Kidney (tissue), 14 donors: ENCODE data around the gene LDLRAD3. TPM values are rescaled to one million over a fixed set of nuclear protein-coding genes. Genes with fewer than 3 reads are reported as not detected.
A peak's percentile ranks its signal among the peaks of the same experiment; 100 is the strongest.

Experiments used
- DNase-seq, 5 donors: peaks; one replicate each; pipeline ENCODE4 v3.0.0-alpha.2; 2013 to 2020
- FAIRE-seq: peaks from 2 replicates; lab custom pipeline; 2012; peaks lifted over from hg19 to GRCh38; lab: Jason Lieb, UNC
- H3K27ac ChIP-seq, 2 donors: one replicate each; pipeline ENCODE4 v1.7.0; 2013; ENCODE audit warnings: low read depth in 2 of 2, low read length in 2 of 2, inconsistent platforms in 1 of 2
- H3K27me3 ChIP-seq: one replicate; pipeline ENCODE4 v1.7.1; 2013; ENCODE audit warnings: low read length, inconsistent platforms; ENCODE audit not compliant: control insufficient read depth, insufficient read depth
- H3K36me3 ChIP-seq, 3 donors: one replicate each; pipeline versions ENCODE4 v1.7.0 to v1.7.1; 2013; ENCODE audit warnings: low read length in 3 of 3, control low read depth in 1 of 3, inconsistent platforms in 1 of 3; ENCODE audit not compliant: insufficient read depth in 3 of 3, control insufficient read depth in 2 of 3
- H3K4me1 ChIP-seq, 3 donors: one replicate each; pipeline versions ENCODE4 v1.7.0 to v1.7.1; 2013; ENCODE audit warnings: low read length in 3 of 3, inconsistent platforms in 1 of 3, low read depth in 1 of 3; ENCODE audit not compliant: control insufficient read depth in 2 of 3, insufficient read depth in 2 of 3
- H3K4me3 ChIP-seq, 3 donors: one replicate each; pipeline versions ENCODE4 v1.7.0 to v1.8.1; 2013; ENCODE audit warnings: low read length in 3 of 3, control low read depth in 1 of 3, inconsistent platforms in 1 of 3
- H3K9ac ChIP-seq, 3 donors: one replicate each; pipeline versions ENCODE4 v1.7.0 to v1.7.1; 2013; ENCODE audit warnings: low read length in 3 of 3, control low read depth in 1 of 3, inconsistent platforms in 1 of 3
- H3K9me3 ChIP-seq, 3 donors: one replicate each; pipeline versions ENCODE4 v1.7.0 to v1.7.1; 2013; ENCODE audit warnings: low read length in 3 of 3, control low read depth in 1 of 3, inconsistent platforms in 1 of 3; ENCODE audit not compliant: control insufficient read depth in 2 of 3, insufficient read depth in 1 of 3
- intact Hi-C: fragments of 100-400 bp; cut with DNase I; formaldehyde crosslinking; loops from one replicate; pipeline ENCODE4 v1.11.1; 2022
- polyA plus RNA-seq: library from polyadenylated mRNA; stranded (reverse); fragments of 350-450 nt; fragmentation: Illumina TruSeq; extraction: RNeasy Lipid Tissue Mini Kit (QIAGEN cat#74804); gene quantifications from one replicate; pipeline ENCODE4 v1.2.3, GENCODE V29; 2014; ENCODE audit warnings: low read depth, low replicate concordance; ENCODE audit not compliant: insufficient read depth
- total RNA-seq: library from RNA; stranded (reverse); fragmentation: NEBNext Ultra II Directional; extraction: Animal tissue kit (Norgen Biotek cat#: 25700); gene quantifications from one replicate; pipeline ENCODE4 v1.2.1, GENCODE V29; 2021
- TF ChIP-seq, protein P1 (sequence below): IDR thresholded peaks from 3 replicates; pipeline ENCODE4 v1.5.1; 2012; ENCODE audit warnings: mild to moderate bottlenecking, moderate library complexity, borderline replicate concordance; ENCODE audit not compliant: insufficient read depth; ENCODE audit errors: extremely low read depth
- donor health status: control.
- donor health status: control.
- donor health status: control.
- donor health status: control.
- donor health status: control.
- donor health status: DM: yes; HTN: yes; CAD: no.
- donor health status: Normal renal cell carcinoma (clear cell type).

The LDLRAD3 gene
- total and polyA plus RNA-seq, 2 donors from 2014 or later: 1.2 to 14.2 TPM

DNA sequence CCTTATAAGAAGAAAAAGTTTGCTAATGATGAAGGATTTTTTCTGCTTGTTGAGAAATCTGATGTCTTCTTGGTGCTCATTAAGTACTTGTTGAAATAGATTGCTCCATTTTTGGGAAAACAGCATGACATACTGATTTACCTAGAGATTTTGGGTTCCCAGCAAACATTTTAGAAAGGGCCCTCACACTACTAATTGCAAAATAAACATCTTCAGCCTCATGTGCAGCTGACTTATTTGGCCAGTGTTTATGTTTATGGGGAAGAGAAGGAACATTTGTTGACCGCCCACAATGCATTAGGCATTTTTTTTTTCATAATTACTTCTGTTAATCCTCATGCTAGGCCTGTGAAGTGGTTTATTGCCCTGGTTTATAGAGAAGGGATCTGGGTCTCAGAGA, 40.1 kb downstream of the LDLRAD3 start:
- no peak for FAIRE-seq

GRCh38 chr11:35986947-35987346, 43.1 kb downstream of the LDLRAD3 start:
- no peak overlapping the region for H3K27ac ChIP-seq
- TF ChIP-seq, protein P1, sequence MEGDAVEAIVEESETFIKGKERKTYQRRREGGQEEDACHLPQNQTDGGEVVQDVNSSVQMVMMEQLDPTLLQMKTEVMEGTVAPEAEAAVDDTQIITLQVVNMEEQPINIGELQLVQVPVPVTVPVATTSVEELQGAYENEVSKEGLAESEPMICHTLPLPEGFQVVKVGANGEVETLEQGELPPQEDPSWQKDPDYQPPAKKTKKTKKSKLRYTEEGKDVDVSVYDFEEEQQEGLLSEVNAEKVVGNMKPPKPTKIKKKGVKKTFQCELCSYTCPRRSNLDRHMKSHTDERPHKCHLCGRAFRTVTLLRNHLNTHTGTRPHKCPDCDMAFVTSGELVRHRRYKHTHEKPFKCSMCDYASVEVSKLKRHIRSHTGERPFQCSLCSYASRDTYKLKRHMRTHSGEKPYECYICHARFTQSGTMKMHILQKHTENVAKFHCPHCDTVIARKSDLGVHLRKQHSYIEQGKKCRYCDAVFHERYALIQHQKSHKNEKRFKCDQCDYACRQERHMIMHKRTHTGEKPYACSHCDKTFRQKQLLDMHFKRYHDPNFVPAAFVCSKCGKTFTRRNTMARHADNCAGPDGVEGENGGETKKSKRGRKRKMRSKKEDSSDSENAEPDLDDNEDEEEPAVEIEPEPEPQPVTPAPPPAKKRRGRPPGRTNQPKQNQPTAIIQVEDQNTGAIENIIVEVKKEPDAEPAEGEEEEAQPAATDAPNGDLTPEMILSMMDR: no peak
- intact Hi-C loops: no loop called here
- H3K27me3 ChIP-seq: no peaks in the 10 kb centered on the region
- no peak for DNase-seq
- no peaks in the 10 kb centered on the region for H3K4me1 ChIP-seq
- no peak overlapping the region for H3K4me3 ChIP-seq
- H3K9me3 ChIP-seq: peaks cover 0 to 3% (median 0%) of the 10 kb centered on the region in 3 donors
- H3K36me3 ChIP-seq: no peaks in the 10 kb centered on the region
- FAIRE-seq: no peak
- no peak overlapping the region for H3K9ac ChIP-seq

More for the DNA sequence above, 40.1 kb downstream of the LDLRAD3 start:
- Histone ChIP-seq H3K9ac (no peak overlapping the region), H3K27me3 (no peaks in the 10 kb centered on the region), H3K4me3 (no peak overlapping the region), H3K9me3 (no peaks in the 10 kb centered on the region), H3K27ac (no peak overlapping the region), H3K4me1 (no peaks in the 10 kb centered on the region), H3K36me3 (no peaks in the 10 kb centered on the region)
- DNase-seq: peak in 1 of 5 donors; percentile 47
- TF ChIP-seq, protein P1: no peak
- intact Hi-C loops: no loop called here

DNA sequence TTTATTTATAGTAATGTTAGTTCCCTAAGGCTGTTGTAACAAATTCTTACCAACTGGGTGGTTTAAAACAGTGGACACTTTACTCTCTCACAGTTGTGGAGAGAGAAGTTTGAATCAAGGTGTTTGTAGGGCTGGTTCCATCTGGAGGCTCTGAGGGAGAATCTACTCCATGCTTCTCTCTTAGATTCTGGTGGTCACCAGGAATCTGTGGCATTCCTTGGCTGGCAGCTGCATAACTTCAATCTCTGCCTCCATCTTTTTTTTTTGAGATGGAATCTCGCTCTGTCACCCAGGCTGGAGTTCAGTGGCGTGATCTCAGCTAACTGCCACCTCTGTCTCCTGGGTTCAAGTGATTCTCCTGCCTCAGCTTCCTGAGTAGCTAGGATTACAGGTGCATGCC, 46.3 kb downstream of the LDLRAD3 start:
- Histone ChIP-seq H3K9me3 (peaks cover 0 to 3% (median 0%) of the 10 kb centered on the region in 3 donors), H3K27me3 (no peaks in the 10 kb centered on the region), H3K4me3 (no peak overlapping the region), H3K9ac (no peak overlapping the region), H3K36me3 (peaks cover 0 to 2% (median 0%) of the 10 kb centered on the region in 3 donors), H3K4me1 (no peaks in the 10 kb centered on the region), H3K27ac (no peak overlapping the region)
- FAIRE-seq (no peak), DNase-seq (no peak)
- TF ChIP-seq, protein P1: no peak
- intact Hi-C loops: no loop called here

- no peak for FAIRE-seq
- H3K4me1 ChIP-seq: no peaks in the 10 kb centered on the region
- H3K9me3 ChIP-seq: peaks cover 0 to 8% (median 0%) of the 10 kb centered on the region in 3 donors
- intact Hi-C loops: no loop called here
- H3K27me3 ChIP-seq: no peaks in the 10 kb centered on the region
- peaks cover 0 to 2% (median 0%) of the 10 kb centered on the region in 3 donors for H3K36me3 ChIP-seq
- TF ChIP-seq, protein P1: no peak
- no peak for DNase-seq
- H3K27ac ChIP-seq: no peak overlapping the region
- no peak overlapping the region for H3K4me3 ChIP-seq
- no peak overlapping the region for H3K9ac ChIP-seq
Observed at GRCh38 chr11:35990816-35991215, 47.0 kb downstream of the LDLRAD3 start.
